Subcutaneous abdominal adipose tissue (tissue), 5 donors: Measurements from ENCODE around the gene TOP2B.

ENCODE experiments used
- H3K27ac ChIP-seq: one replicate; pipeline ENCODE4 v1.7.0; 2013; ENCODE audit warnings: low read depth, mild to moderate bottlenecking, inconsistent platforms, low read length, moderate library complexity
- H3K27me3 ChIP-seq, 5 donors: one replicate each; pipeline ENCODE4 v1.7.0; 2013; ENCODE audit warnings: low read length in 5 of 5, inconsistent platforms in 1 of 5; ENCODE audit not compliant: control insufficient read depth in 5 of 5, insufficient read depth in 4 of 5
- H3K36me3 ChIP-seq, 5 donors: one replicate each; pipeline ENCODE4 v1.7.0; 2013; ENCODE audit warnings: low read length in 5 of 5; ENCODE audit not compliant: control insufficient read depth in 5 of 5, insufficient read depth in 5 of 5
- H3K4me1 ChIP-seq, 5 donors: one replicate each; pipeline ENCODE4 v1.7.0; 2013; ENCODE audit warnings: low read length in 5 of 5, mild to moderate bottlenecking in 3 of 5, moderate library complexity in 1 of 5; ENCODE audit not compliant: control insufficient read depth in 5 of 5, insufficient read depth in 5 of 5
- H3K4me3 ChIP-seq, 5 donors: one replicate each; pipeline ENCODE4 v1.7.0; 2013; ENCODE audit warnings: low read length in 5 of 5, low read depth in 1 of 5
- H3K9ac ChIP-seq, 5 donors: one replicate each; pipeline ENCODE4 v1.7.0; 2013; ENCODE audit warnings: low read length in 5 of 5, mild to moderate bottlenecking in 4 of 5, moderate library complexity in 3 of 5
- H3K9me3 ChIP-seq, 5 donors: one replicate each; pipeline ENCODE4 v1.7.0; 2013; ENCODE audit warnings: low read length in 5 of 5; ENCODE audit not compliant: control insufficient read depth in 5 of 5
- donor health status: healthy.
- donor health status: healthy.
- donor health status: healthy.
- donor health status: healthy.
- donor health status: healthy.

TOP2B gene

DNA sequence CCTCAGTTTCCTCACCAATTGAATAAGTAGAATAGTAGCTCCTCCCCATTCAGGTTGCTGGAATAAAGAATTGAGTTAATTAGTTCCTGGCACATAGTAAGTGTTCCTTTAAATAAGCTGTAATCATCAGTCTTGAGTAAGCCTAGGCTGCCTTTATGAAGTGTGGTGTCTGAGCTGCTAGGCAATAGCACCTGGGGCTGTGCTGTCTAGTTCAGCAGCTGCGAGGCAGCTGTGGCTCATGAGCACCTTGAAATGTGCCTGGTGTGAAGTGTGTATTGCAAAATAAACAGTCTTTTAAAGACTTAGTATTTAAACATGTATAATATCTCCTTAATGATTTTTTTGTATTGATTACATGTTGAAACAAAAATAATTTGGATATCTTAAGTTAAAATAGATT is 77.6 kb downstream of the TOP2B start:
- Histone ChIP-seq H3K36me3 (no peaks in the 10 kb centered on the region), H3K27me3 (no peaks in the 10 kb centered on the region), H3K4me3 (no peak overlapping the region), H3K27ac (no peak overlapping the region), H3K9me3 (peaks cover 0 to 3% (median 2%) of the 10 kb centered on the region in 5 donors), H3K4me1 (peaks cover 0 to under 1% (median 0%) of the 10 kb centered on the region in 5 donors), H3K9ac (no peak overlapping the region)

GRCh38 chr3:25586553-25586952 is 78.2 kb downstream of the TOP2B start:
- Histone ChIP-seq H3K4me3 (no peak overlapping the region), H3K36me3 (no peaks in the 10 kb centered on the region), H3K9me3 (peaks cover 0 to 5% (median 2%) of the 10 kb centered on the region in 5 donors), H3K27ac (no peak overlapping the region), H3K27me3 (no peaks in the 10 kb centered on the region), H3K4me1 (no peaks in the 10 kb centered on the region), H3K9ac (no peak overlapping the region)

DNA sequence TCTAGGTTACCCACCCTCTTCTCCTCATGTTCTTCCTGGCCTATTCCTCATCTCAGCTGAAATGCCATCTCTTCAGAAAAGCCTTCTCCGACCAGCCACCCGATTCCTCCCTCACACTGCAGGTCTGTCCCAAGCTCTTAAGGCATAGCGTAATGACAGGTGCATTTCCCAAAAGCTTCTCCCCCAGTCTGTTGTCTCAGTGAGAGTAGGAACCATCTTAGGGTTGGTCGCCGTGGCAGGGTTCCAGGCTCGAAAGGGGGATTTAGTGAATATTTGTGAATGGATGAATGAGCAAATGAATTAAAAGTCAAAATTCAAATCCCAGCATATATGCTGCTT is 78.6 kb downstream of the TOP2B start:
- Histone ChIP-seq H3K36me3 (no peaks in the 10 kb centered on the region), H3K27ac (no peak overlapping the region), H3K4me3 (no peak overlapping the region), H3K27me3 (no peaks in the 10 kb centered on the region), H3K9me3 (peaks cover 0 to 5% (median 2%) of the 10 kb centered on the region in 5 donors), H3K4me1 (no peaks in the 10 kb centered on the region), H3K9ac (no peak overlapping the region)

- no peaks in the 10 kb centered on the region for H3K27me3 ChIP-seq
These were observed 79.1 kb downstream of the TOP2B start for GRCh38 chr3:25585361-25586166.

DNA sequence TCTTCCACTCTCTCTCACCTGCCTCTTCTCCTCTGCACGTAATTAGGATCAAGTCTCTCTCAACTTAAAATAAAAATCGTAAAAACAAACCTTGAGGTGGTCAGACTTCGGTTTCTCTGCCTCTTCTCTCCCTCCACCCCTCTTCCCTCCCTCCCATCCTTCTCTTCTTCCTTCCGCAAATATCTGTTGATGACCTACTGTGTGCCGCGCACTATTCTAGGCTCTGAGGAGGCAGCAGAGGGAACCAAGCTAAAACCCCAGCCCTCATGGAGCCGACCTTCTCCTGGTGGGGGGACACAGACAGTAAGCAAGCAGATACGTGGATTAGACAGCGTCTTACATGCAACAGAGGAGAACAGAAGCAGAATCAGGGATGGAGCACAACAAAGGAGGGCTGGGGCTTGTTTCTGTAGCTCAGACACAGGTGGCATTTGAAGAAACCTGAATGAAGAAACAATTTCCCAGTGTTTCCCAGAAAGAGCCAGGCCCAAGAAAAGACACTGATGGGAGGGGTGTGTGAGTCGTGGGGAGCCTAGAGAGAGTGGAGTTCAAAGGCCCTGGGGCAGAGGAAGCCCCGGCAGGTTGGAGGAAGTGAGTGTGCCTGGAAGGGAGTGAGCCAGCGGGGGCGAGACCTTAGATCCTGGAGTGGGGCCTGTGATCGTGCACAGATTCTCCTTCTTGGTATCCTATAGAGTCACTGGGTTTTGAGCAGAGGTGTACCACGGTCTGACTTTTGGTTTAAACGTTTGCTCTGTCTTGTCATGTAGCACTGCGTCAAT is 80.5 kb downstream of the TOP2B start:
- no peaks in the 10 kb centered on the region for H3K36me3 ChIP-seq
- H3K9ac ChIP-seq: no peak overlapping the region
- peaks cover 0 to 5% (median 2%) of the 10 kb centered on the region in 5 donors for H3K9me3 ChIP-seq
- no peaks in the 10 kb centered on the region for H3K4me1 ChIP-seq
- H3K4me3 ChIP-seq: no peak overlapping the region
- H3K27me3 ChIP-seq: no peaks in the 10 kb centered on the region
- no peak overlapping the region for H3K27ac ChIP-seq

More at GRCh38 chr3:25585361-25586166, 79.1 kb downstream of the TOP2B start:
- H3K27ac ChIP-seq: no peak overlapping the region
- H3K9me3 ChIP-seq: peaks cover 0 to 5% (median 2%) of the 10 kb centered on the region in 5 donors
- no peaks in the 10 kb centered on the region for H3K4me1 ChIP-seq
- H3K36me3 ChIP-seq: no peaks in the 10 kb centered on the region
- no peak overlapping the region for H3K9ac ChIP-seq
- no peak overlapping the region for H3K4me3 ChIP-seq

GRCh38 chr3:25583343-25583742 is 81.4 kb downstream of the TOP2B start:
- Histone ChIP-seq H3K4me3 (no peak overlapping the region), H3K4me1 (no peaks in the 10 kb centered on the region), H3K36me3 (no peaks in the 10 kb centered on the region), H3K9ac (no peak overlapping the region), H3K9me3 (peaks cover 0 to 5% (median 2%) of the 10 kb centered on the region in 5 donors), H3K27me3 (no peaks in the 10 kb centered on the region), H3K27ac (no peak overlapping the region)

GRCh38 chr3:25582242-25582641 is 82.5 kb downstream of the TOP2B start:
- Histone ChIP-seq H3K4me1 (no peaks in the 10 kb centered on the region), H3K9me3 (peaks cover 0 to 5% (median 2%) of the 10 kb centered on the region in 5 donors), H3K27me3 (no peaks in the 10 kb centered on the region), H3K36me3 (no peaks in the 10 kb centered on the region), H3K9ac (no peak overlapping the region), H3K27ac (no peak overlapping the region), H3K4me3 (no peak overlapping the region)

DNA sequence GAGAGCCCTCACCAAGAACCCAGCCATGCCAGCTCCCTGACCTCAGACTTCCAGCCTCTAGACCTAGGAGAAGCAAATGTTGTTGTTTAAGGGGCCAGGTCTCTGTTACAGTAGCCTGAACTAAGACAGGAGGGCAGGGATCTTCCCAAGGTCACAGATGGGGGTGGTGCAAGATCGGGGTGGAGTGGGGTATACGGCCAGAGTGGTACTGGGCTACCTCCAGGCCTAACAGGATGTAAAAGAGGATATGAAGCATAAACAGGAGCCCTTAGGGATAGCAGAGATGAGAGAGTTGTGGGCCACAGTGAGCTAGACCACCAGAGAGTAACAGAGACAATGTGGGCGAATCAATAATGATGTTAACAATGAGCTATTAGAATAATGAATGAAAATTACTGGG is 82.9 kb downstream of the TOP2B start:
- peaks cover 0 to 5% (median 2%) of the 10 kb centered on the region in 5 donors for H3K9me3 ChIP-seq
- no peaks in the 10 kb centered on the region for H3K27me3 ChIP-seq
- no peak overlapping the region for H3K9ac ChIP-seq
- H3K27ac ChIP-seq: no peak overlapping the region
- H3K4me3 ChIP-seq: no peak overlapping the region
- no peaks in the 10 kb centered on the region for H3K36me3 ChIP-seq
- no peaks in the 10 kb centered on the region for H3K4me1 ChIP-seq

- no peak overlapping the region for H3K4me3 ChIP-seq
- no peak overlapping the region for H3K9ac ChIP-seq
- H3K27ac ChIP-seq: no peak overlapping the region
- H3K4me1 ChIP-seq: no peaks in the 10 kb centered on the region
- no peaks in the 10 kb centered on the region for H3K36me3 ChIP-seq
- H3K27me3 ChIP-seq: no peaks in the 10 kb centered on the region
- peaks cover 0 to 5% (median 2%) of the 10 kb centered on the region in 5 donors for H3K9me3 ChIP-seq
These were observed 83.4 kb downstream of the TOP2B start for GRCh38 chr3:25581335-25581734.

DNA sequence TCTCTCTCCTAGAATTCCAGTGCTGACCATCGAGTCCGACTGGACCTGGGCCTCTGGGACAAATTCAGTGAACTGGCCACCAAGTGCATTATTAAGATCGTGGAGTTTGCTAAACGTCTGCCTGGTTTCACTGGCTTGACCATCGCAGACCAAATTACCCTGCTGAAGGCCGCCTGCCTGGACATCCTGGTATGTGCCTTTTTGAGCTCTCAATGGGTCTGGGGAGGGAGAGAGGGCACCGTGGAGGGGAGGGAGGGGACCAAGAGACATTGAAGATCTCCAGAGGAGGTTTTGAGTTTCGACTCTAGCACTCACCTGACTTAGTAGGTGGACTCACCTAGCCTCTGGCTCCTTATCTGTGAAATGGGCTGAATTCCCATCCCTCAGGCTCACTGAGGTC is 84.2 kb downstream of the TOP2B start:
- no peaks in the 10 kb centered on the region for H3K36me3 ChIP-seq
- H3K27ac ChIP-seq: no peak overlapping the region
- no peak overlapping the region for H3K4me3 ChIP-seq
- no peaks in the 10 kb centered on the region for H3K4me1 ChIP-seq
- peaks cover 0 to 5% (median 2%) of the 10 kb centered on the region in 5 donors for H3K9me3 ChIP-seq
- no peak overlapping the region for H3K9ac ChIP-seq
- H3K27me3 ChIP-seq: no peaks in the 10 kb centered on the region
